Left hindlimb (tissue), 1 donor: Measurements from ENCODE around the gene FAT2.
"Not testable (repeated sequence)": the region's sequence is repeated elsewhere in the genome, so short reads cannot be mapped to it uniquely, and the experiment has no call there.

Experiments
- DNase-seq: peaks from one replicate; pipeline ENCODE4 v3.0.0-alpha.2; 2018

FAT2 gene

DNA sequence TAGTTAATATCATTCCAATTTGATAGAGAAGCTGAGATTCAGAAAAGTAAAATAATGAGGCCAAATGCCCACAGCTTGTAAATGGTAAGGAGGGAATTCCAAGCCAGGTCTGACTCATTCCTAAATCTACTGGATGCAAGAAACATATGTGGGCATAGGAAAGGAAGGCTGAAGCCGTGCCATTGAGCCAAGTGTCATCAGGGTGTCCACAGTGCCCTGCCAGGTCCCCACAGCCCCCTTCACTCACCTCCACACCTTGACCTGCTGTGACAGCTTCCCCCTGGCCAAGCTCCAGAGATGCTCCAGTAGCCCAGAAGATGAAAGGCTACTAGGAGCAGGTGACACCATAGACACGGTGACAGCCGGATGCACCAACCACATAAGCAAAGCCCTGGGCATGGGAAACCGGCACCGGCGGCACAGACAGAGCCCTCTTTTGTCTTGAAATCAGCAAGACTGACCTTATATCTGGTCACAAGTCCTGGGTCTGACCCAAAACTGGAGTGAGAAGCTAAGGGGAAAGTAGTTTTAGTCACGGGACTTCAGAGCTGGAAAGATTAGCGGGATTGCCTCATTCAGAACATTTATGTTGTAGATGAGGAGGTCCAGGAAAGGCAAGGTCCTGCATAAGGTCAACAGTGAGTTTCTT lies 20.1 kb upstream of the FAT2 start:
- DNase-seq = no peak

- DNase-seq = no peak
Measured at GRCh38 chr5:151608522-151608921, 17.4 kb upstream of the FAT2 start.

GRCh38 chr5:151607304-151607703 lies 16.2 kb upstream of the FAT2 start:
- no peak for DNase-seq

- DNase-seq = no peak
Measured at GRCh38 chr5:151605559-151605958, 14.4 kb upstream of the FAT2 start.

GRCh38 chr5:151602806-151603205 lies 11.7 kb upstream of the FAT2 start:
- no peak for DNase-seq

- DNase-seq = no peak
Measured at GRCh38 chr5:151601391-151601790, 10.3 kb upstream of the FAT2 start.

- DNase-seq = no peak
Measured at GRCh38 chr5:151600069-151600665, 9.0 kb upstream of the FAT2 start.

DNA sequence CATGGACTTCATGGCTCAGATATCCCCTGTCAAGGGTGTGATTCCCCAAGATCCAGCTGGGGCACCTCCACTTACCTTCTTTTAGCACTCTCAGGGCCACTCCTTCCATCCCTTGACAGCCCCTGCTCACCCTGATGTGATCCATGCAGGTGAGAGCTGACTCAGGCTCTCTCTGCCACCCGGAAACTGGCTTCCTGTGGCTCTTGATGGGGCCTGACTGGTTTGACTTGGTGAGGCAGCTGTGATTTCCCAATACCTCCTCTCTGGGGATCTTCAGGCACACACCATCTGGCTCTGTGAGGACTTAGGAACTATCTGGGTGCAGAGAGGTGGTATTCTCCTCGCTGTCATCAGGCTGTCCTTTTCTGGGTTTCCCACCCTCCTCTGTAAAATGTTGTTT lies 7.9 kb upstream of the FAT2 start:
- DNase-seq = no peak

- DNase-seq = no peak
Measured at GRCh38 chr5:151598549-151598948, 7.4 kb upstream of the FAT2 start.

- no peak for DNase-seq
Measured at GRCh38 chr5:151597749-151598148, 6.6 kb upstream of the FAT2 start.

DNA sequence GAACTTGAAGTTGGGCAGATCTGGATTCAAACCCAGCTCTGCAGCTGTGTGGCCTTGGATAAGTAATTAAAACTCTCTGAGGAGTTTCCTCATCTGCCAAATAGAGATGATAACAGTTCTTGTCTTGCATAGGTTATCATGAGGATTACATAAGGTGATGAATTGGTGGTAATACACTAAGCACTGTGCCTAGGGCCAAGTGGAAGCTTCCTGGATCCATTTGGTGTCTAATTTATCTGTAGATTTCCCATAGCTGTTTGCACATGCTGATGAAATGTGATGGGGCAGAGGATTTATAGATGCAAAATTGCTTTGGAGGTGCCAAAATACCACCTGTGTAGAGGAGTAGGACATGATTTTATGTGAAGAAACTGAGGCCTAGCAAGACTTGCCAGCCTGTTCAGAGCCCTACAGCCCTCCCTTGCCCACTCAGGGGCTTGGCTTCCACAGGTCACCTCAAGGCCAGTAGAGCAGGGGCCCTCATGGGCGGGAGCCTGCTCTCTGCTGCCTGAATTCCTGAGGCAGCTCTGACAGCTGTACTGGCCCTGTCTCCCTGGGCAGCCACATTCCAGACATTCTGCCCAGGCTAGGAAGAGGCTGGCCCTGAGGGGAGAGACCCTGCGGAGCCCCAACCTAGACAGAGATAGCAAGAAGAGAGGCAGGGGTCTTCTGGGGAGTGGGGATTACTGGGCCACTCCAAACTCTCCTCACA lies 5.9 kb upstream of the FAT2 start:
- DNase-seq = no peak

DNA sequence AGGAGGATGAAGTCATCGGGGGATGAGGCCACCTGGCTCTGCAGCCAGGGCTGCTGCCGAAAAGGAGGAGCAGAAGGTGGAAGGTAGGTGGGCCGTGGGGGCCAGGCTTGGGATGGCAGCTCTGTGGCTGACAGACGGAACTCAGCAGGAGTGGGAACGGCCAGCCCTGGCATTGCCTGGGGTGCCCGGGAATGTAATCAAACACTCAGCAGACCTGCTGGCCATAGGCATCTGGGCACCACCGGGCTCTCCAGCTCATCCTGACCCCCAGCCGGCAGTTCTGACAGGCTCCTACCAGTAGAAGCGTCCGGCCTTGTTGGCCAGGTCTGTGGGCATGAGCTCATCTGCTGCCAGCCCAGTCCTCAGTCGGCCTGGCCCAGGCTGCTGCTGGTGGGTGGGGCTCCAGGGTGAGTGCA lies 4.3 kb upstream of the FAT2 start:
- no peak for DNase-seq

GRCh38 chr5:151592855-151593408 lies 1.8 kb upstream of the FAT2 start:
- no peak for DNase-seq

DNA sequence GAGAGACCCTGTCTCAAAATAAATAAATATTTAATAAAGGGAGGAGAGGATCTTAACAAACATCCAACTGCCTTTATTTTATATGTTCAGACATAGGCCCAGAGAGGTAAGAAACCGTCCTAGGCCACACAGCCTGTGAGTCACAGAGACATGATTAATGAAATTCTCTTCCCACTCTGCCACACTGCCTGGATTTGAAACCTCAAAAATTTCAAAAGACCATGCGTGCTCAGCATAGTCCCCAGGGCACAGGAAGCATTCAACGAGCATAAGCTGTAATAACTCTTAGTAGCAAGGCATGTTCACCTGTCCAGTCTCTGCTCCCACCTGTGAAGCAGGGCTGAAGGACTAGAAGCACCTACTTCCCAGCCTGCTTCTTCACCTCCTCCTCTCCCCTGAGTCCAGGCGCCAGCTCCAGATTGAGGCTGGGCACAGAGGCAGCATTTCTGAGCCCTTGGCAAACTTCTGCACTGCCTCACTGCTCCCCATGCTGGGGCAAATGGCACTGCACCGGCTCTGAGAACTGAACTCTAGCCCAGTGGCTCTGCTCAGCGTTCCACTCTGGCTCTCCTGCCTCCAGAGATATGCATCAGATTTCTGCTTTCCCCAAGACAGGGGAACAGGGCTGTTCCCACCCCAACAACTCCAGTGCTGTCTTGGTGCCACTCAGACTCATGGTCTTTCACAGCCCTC lies 1.1 kb downstream of the FAT2 start:
- no peak for DNase-seq

DNA sequence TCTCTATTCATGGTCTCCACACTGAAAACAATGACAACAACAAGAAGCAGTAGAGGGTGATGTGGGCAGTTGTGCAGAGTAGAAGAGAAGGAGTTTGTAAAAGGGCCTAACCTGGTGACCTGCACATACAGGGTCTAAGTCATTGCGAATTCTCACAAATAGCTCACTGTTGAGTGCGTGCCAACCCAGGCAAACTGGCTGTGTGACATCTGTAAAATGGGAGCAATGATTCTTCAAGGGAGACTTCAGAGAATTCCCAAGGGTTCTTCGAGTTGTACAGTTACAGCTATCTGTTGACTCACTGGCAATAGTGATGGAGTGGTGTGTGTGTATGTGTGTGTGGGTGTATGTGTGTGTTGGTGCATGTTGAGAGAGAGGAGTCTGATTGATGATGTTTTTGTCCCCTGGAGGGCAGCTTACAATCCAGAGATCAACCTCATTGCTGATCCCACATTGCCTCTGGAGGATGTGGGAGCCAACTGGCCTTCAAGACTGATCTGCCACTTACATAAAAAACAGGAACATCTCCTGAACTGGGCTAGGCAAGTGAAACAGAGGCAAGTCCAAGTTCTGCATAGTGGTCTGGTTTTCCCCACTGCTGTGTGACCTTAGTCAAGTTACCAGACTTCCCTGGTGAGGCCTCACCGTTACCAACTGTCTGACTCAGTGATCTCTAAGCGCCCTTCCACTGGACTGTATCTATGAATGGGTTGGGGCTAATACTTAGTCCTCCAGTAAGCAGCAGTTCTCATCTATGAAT lies 3.2 kb downstream of the FAT2 start:
- no peak for DNase-seq

- no peak for DNase-seq
Measured at GRCh38 chr5:151585970-151586369, 5.2 kb downstream of the FAT2 start.

- not testable (repeated sequence) for DNase-seq
Measured at GRCh38 chr5:151585344-151585743, 5.8 kb downstream of the FAT2 start.

GRCh38 chr5:151584057-151584937 lies 6.8 kb downstream of the FAT2 start:
- no peak for DNase-seq

- DNase-seq = no peak
Measured at GRCh38 chr5:151581812-151582583, 9.1 kb downstream of the FAT2 start.

- DNase-seq = no peak
Measured at GRCh38 chr5:151581347-151581746, 9.8 kb downstream of the FAT2 start.

- no peak for DNase-seq
Measured at GRCh38 chr5:151580858-151581257, 10.3 kb downstream of the FAT2 start.
